ENCODE measurements around the gene ENGASE.

The ENGASE gene

GRCh38 chr17:79039886-79040285, 34.7 kb upstream of the ENGASE start:
- DNase-seq = no peak

- no peak for DNase-seq
Observed at GRCh38 chr17:79041041-79041570, 33.5 kb upstream of the ENGASE start.

GRCh38 chr17:79041723-79042420, 32.8 kb upstream of the ENGASE start:
- no peak for DNase-seq

GRCh38 chr17:79042421-79043190, 32.0 kb upstream of the ENGASE start:
- peak; percentile 28 for DNase-seq

GRCh38 chr17:79043191-79043930, 31.3 kb upstream of the ENGASE start:
- no peak for DNase-seq

- no peak for DNase-seq
Observed at GRCh38 chr17:79043931-79044320, 30.7 kb upstream of the ENGASE start.

GRCh38 chr17:79044462-79044861, 30.2 kb upstream of the ENGASE start:
- DNase-seq = no peak

- no peak for DNase-seq
Observed at GRCh38 chr17:79045001-79045729, 29.5 kb upstream of the ENGASE start.

GRCh38 chr17:79045842-79046196, 28.8 kb upstream of the ENGASE start:
- DNase-seq = no peak

GRCh38 chr17:79046197-79046915, 28.3 kb upstream of the ENGASE start:
- DNase-seq = no peak

- no peak for DNase-seq
Observed at GRCh38 chr17:79046916-79047280, 27.7 kb upstream of the ENGASE start.

- DNase-seq = no peak
Observed at GRCh38 chr17:79047291-79047920, 27.2 kb upstream of the ENGASE start.

GRCh38 chr17:79047923-79048825, 26.4 kb upstream of the ENGASE start:
- DNase-seq = no peak

GRCh38 chr17:79048826-79049755, 25.5 kb upstream of the ENGASE start:
- DNase-seq = no peak

GRCh38 chr17:79049821-79050220, 24.8 kb upstream of the ENGASE start:
- no peak for DNase-seq

GRCh38 chr17:79050551-79050950, 24.1 kb upstream of the ENGASE start:
- DNase-seq = no peak

- no peak for DNase-seq
Observed at GRCh38 chr17:79051306-79051705, 23.3 kb upstream of the ENGASE start.

GRCh38 chr17:79052131-79052530, 22.5 kb upstream of the ENGASE start:
- no peak for DNase-seq

GRCh38 chr17:79053251-79053925, 21.2 kb upstream of the ENGASE start:
- no peak for DNase-seq
